Right forelimb (tissue), 1 donor: ENCODE data around the gene TTC31.

ENCODE experiments used
- DNase-seq: peaks from one replicate; pipeline ENCODE4 v3.0.0-alpha.2; 2018

Gene TTC31

DNA sequence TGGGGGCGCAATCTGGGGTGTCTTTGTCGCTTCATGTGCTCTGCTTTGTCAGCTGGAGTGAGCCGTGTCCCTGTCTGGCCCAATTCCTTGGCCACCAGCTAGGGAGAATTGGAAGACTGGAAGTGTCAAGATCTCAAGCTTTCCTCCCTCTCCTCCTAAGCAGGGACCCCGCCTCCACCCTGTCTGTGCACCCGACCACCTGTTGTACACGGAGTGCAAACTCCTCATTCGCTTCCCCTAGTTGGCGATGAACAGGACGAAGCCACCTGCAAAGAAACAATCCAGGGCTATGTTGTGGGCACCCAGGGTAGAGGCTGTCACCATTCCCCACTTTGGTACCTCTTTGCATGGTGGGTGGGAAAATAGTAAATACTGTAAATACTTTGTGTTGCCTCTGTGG, 44.9 kb downstream of the TTC31 start:
- no peak for DNase-seq

GRCh38 chr2:74528600-74529356, 45.9 kb downstream of the TTC31 start:
- no peak for DNase-seq

GRCh38 chr2:74529357-74530238, 46.7 kb downstream of the TTC31 start, which contains the start of the genes AUP1 and HTRA2:
Gene AUP1 (minus strand): TSS chr2:74529706. CDS start chr2:74529629, 77 bp downstream.
Gene HTRA2 (plus strand): TSS chr2:74529933. CDS start chr2:74530007, 74 bp downstream.
- DNase-seq = peak; percentile 99

GRCh38 chr2:74530239-74531187, 47.6 kb downstream of the TTC31 start:
- peak; percentile 71 for DNase-seq

- DNase-seq = no peak
Measured at GRCh38 chr2:74531666-74532065, 48.8 kb downstream of the TTC31 start.

DNA sequence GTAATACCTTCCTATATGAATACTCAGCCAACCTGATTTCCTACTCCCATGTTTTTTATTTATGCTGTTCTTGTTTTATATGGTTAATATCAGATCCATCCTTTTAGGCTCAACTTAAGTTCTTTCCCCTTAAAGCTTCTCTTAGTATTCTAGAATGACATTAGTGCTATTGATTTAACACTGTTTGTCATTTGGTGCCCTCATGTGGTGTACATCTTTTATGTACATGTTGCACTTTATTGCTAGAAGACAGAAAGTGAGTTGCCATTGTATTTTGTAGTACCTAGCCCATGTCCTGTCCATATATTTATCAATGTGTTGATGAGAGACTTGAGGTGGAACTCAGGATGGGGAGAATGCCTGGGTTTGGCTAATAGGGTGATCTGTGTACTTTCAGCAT, 49.3 kb downstream of the TTC31 start:
- no peak for DNase-seq

GRCh38 chr2:74533464-74533863, 50.6 kb downstream of the TTC31 start:
- DNase-seq = no peak

GRCh38 chr2:74534411-74534810, 51.5 kb downstream of the TTC31 start:
- no peak for DNase-seq

DNA sequence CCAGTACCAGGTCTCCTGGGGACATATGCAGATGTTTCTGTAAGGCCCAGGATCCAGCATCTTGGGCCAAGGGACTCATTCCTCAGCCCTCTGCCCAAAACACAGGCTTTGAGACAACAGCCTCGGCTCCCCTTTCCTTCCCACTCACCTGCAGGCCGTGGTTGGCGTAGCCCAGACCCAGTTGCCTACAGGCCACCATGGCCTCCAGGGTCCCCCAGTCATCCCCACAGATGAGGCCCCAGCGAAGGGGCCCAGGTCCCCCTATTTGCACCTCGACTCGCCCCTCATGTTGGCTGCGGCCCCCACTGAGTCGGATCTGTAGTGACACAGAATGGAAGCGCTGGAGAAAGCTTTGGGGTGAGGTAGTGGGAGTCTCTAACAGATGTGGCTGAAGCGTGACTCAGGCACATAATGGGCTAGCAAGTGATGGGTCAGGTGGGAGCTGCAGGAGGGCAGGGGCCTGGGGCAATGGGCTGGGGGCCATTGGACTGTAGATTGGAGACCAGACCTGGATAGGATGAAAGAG, 52.6 kb downstream of the TTC31 start:
- DNase-seq = no peak

- no peak for DNase-seq
Measured at GRCh38 chr2:74536166-74536950, 53.5 kb downstream of the TTC31 start.

- no peak for DNase-seq
Measured at GRCh38 chr2:74537140-74537539, 54.3 kb downstream of the TTC31 start.

GRCh38 chr2:74538881-74539339, 56.0 kb downstream of the TTC31 start:
- no peak for DNase-seq

DNA sequence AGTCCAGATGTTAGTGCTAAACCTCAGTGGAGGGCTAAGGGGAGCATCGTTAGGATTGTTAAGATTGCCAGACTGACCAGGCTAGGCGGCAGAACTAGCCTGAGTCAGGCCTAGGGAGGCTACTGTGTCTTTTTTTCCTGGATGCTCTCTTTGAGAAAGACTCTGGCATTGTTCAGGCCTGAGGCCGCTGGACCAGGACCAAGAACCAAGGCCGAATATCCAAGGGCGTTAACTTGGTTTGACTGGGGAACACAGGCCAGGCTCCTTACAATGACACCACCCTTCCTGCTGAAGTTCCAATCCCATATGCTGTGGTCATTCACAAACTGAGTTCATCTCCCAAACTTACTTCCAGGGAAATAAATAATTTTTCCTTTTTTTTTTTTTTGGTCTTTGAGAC, 57.4 kb downstream of the TTC31 start:
- no peak for DNase-seq

- no peak for DNase-seq
Measured at GRCh38 chr2:74542978-74543377, 60.1 kb downstream of the TTC31 start.
